Tibial nerve (tissue), 4 donors: Measurements from ENCODE around the gene ZFAND6. TPM values are rescaled to one million over a fixed set of nuclear protein-coding genes. Genes with fewer than 3 reads are reported as not detected.

ENCODE experiments used
- DNase-seq, 2 donors: peaks; one replicate each; pipeline ENCODE4 v3.0.0-alpha.2; 2019; ENCODE audit warnings: low spot score in 2 of 2
- H3K27ac ChIP-seq, 4 donors: fragments of 200-600 bp; sonication (generic) in 3 of 4; one replicate each; pipeline ENCODE4 v1.5.1; 2017 to 2019; ENCODE audit warnings: mild to moderate bottlenecking in 1 of 4
- H3K27me3 ChIP-seq, 2 donors: fragments of 200-600 bp; sonication (generic) in 1 of 2; one replicate each; pipeline versions ENCODE4 v1.5.1 to v1.6.0; 2017 to 2019
- H3K36me3 ChIP-seq, 3 donors: fragments of 200-600 bp; sonication (generic); one replicate each; pipeline ENCODE4 v1.5.1; 2018 to 2019
- H3K4me1 ChIP-seq, 4 donors: fragments of 200-600 bp; sonication (generic) in 3 of 4; one replicate each; pipeline ENCODE4 v1.5.1; 2017 to 2019
- H3K4me3 ChIP-seq, 4 donors: fragments of 200-600 bp; sonication (generic) in 3 of 4; one replicate each; pipeline ENCODE4 v1.5.1; 2017 to 2019; ENCODE audit warnings: mild to moderate bottlenecking in 1 of 4, moderate library complexity in 1 of 4
- H3K9me3 ChIP-seq, 4 donors: fragments of 200-600 bp; sonication (generic) in 3 of 4; one replicate each; pipeline ENCODE4 v1.5.1; 2017 to 2019
- CTCF ChIP-seq, 5 experiments: fragments of 200-600 bp in 3 of 5; fragments of 450-650 bp in 2 of 5; sonication (generic) in 3 of 5; IDR thresholded peaks; one replicate each; pipeline ENCODE4 v1.5.1; 2016 to 2019; ENCODE audit warnings: antibody characterized with exemption in 5 of 5, mild to moderate bottlenecking in 3 of 5, moderate library complexity in 2 of 5
- EP300 ChIP-seq, 2 donors: sonication (generic); formaldehyde crosslinking; IDR thresholded peaks; one replicate each; pipeline ENCODE4 v1.6.1; 2017; ENCODE audit warnings: antibody characterized with exemption in 2 of 2, mild to moderate bottlenecking in 1 of 2
- POLR2A ChIP-seq, 2 donors: fragments of 450-650 bp; IDR thresholded peaks; one replicate each; pipeline ENCODE4 v1.6.1; 2017; ENCODE audit warnings: antibody characterized with exemption in 2 of 2, mild to moderate bottlenecking in 2 of 2, moderate library complexity in 2 of 2
- WGBS, 2 donors: methylation state at CpG; one replicate each; pipeline ENCODE4 v1.1.5; 2018; 5-methylcytosine and 5-hydroxymethylcytosine counted together
- total RNA-seq, 4 donors: library from RNA; depleted of rRNA; stranded (reverse); fragments of >200 nt; gene quantifications; one replicate each; pipeline ENCODE4 v1.1.0, GENCODE V29; 2016

The ZFAND6 gene
- total RNA-seq, 4 donors from 2014 or later: 68.6 to 126 (median 88.2) TPM

- TF ChIP-seq POLR2A (IDR thresholded peaks at IDR 0.05): no peak
- no peak for TF ChIP-seq EP300 (IDR thresholded peaks at IDR 0.05)
- TF ChIP-seq CTCF (IDR thresholded peaks at IDR 0.05): no peak
- Histone ChIP-seq H3K9me3 (no peaks in the 10 kb centered on the region), H3K27me3 (no peaks in the 10 kb centered on the region), H3K36me3 (peaks cover 0 to 6% (median 0%) of the 10 kb centered on the region in 3 donors), H3K27ac (no peak overlapping the region), H3K4me1 (peaks cover 0 to 25% (median 0%) of the 10 kb centered on the region in 4 donors), H3K4me3 (no peak overlapping the region)
- DNase-seq: no peak
Measured at GRCh38 chr15:80100247-80100646, 40.8 kb downstream of the ZFAND6 start.

- Histone ChIP-seq H3K4me1 (peaks cover 0 to 18% (median 0%) of the 10 kb centered on the region in 4 donors), H3K9me3 (no peaks in the 10 kb centered on the region), H3K27me3 (no peaks in the 10 kb centered on the region), H3K36me3 (peaks cover 0 to 6% (median 0%) of the 10 kb centered on the region in 3 donors), H3K4me3 (no peak overlapping the region), H3K27ac (no peak overlapping the region)
- TF ChIP-seq CTCF (IDR thresholded peaks at IDR 0.05): no peak
- no peak for TF ChIP-seq POLR2A (IDR thresholded peaks at IDR 0.05)
- TF ChIP-seq EP300 (IDR thresholded peaks at IDR 0.05): no peak
- 86 to 89% methylated on average over 3 of the region's 3 CpGs for WGBS, 2 donors
- no peak for DNase-seq
Measured at GRCh38 chr15:80105193-80105592, 45.7 kb downstream of the ZFAND6 start.

- Histone ChIP-seq H3K27ac (no peak overlapping the region), H3K4me1 (peaks cover 0 to 18% (median 0%) of the 10 kb centered on the region in 4 donors), H3K27me3 (no peaks in the 10 kb centered on the region), H3K36me3 (peaks cover 0 to 6% (median 0%) of the 10 kb centered on the region in 3 donors), H3K4me3 (no peak overlapping the region), H3K9me3 (no peaks in the 10 kb centered on the region)
- no peak for DNase-seq
- TF ChIP-seq EP300 (IDR thresholded peaks at IDR 0.05): no peak
- no peak for TF ChIP-seq CTCF (IDR thresholded peaks at IDR 0.05)
- WGBS, 2 donors: 71 to 86% methylated on average over 1 of the region's 1 CpG
Measured at GRCh38 chr15:80105595-80105994, 46.1 kb downstream of the ZFAND6 start.

GRCh38 chr15:80106051-80106450 lies 46.6 kb downstream of the ZFAND6 start:
- Histone ChIP-seq H3K27me3 (no peaks in the 10 kb centered on the region), H3K27ac (no peak overlapping the region), H3K9me3 (no peaks in the 10 kb centered on the region), H3K4me1 (peaks cover 0 to 23% (median 0%) of the 10 kb centered on the region in 4 donors), H3K4me3 (no peak overlapping the region), H3K36me3 (peaks cover 0 to 5% (median 0%) of the 10 kb centered on the region in 3 donors)
- TF ChIP-seq CTCF (IDR thresholded peaks at IDR 0.05) (no peak), POLR2A (IDR thresholded peaks at IDR 0.05) (no peak), EP300 (IDR thresholded peaks at IDR 0.05) (no peak)
- 88 to 91% methylated on average over 4 of the region's 4 CpGs for WGBS, 2 donors
- no peak for DNase-seq

GRCh38 chr15:80107204-80107603 lies 47.7 kb downstream of the ZFAND6 start:
- TF ChIP-seq EP300 (IDR thresholded peaks at IDR 0.05) (no peak), POLR2A (IDR thresholded peaks at IDR 0.05) (no peak), CTCF (IDR thresholded peaks at IDR 0.05) (no peak)
- no peaks in the 10 kb centered on the region for H3K36me3 ChIP-seq
- DNase-seq: no peak
- H3K4me3 ChIP-seq: no peak overlapping the region
- WGBS, 2 donors: 66 to 75% methylated on average over 6 of the region's 6 CpGs
- H3K4me1 ChIP-seq: peaks cover 0 to 23% (median 0%) of the 10 kb centered on the region in 4 donors
- H3K27ac ChIP-seq: no peak overlapping the region
- H3K9me3 ChIP-seq: no peaks in the 10 kb centered on the region
- H3K27me3 ChIP-seq: no peaks in the 10 kb centered on the region
